Measurements from ENCODE around the gene PIK3R3. TPM values are rescaled to one million over a fixed set of nuclear protein-coding genes. Genes with fewer than 3 reads are reported as not detected.

Gene PIK3R3

GRCh38 chr1:45995298-45995697 lies 137.1 kb downstream of the PIK3R3 start:
- H4K91ac ChIP-seq (ENCODE audit: low read depth, low read length, poor library complexity): no peak overlapping the region
- H2BK12ac ChIP-seq (ENCODE audit: low read length): no peak overlapping the region
- no peak overlapping the region for H3K4ac ChIP-seq (ENCODE audit: low read length)
- no peak overlapping the region for H2AFZ ChIP-seq (ENCODE audit: low read length)
- H3K23ac ChIP-seq (ENCODE audit: low read depth, low read length, poor library complexity): no peak overlapping the region
- H3K14ac ChIP-seq (ENCODE audit: low read length): no peak overlapping the region
- H3K9ac ChIP-seq (ENCODE audit: low read depth, low read length, poor library complexity): no peak overlapping the region
- H3K36me3 ChIP-seq (replicated peaks in 1 of 2; ENCODE audit: control insufficient read depth in 2 of 2, insufficient read depth in 2 of 2, low read length in 2 of 2): peaks cover 0 to 18% of the 10 kb centered on the region in 2 donors
- H2AK5ac ChIP-seq (ENCODE audit: low read depth, low read length): no peak overlapping the region
- no peak overlapping the region for H2BK15ac ChIP-seq (ENCODE audit: low read length)
- no peak overlapping the region for H3K18ac ChIP-seq (ENCODE audit: low read length)
- no peaks in the 10 kb centered on the region for H3K27me3 ChIP-seq (ENCODE audit: control insufficient read depth in 3 of 3, insufficient read depth in 3 of 3, low read depth in 1 of 3, low read length in 3 of 3)
- no peaks in the 10 kb centered on the region for H3K4me1 ChIP-seq (ENCODE audit: control insufficient read depth in 2 of 2, insufficient read depth in 1 of 2, low read depth in 1 of 2, low read length in 2 of 2)
- DNase-seq (ENCODE audit: low spot score): no peak
- peaks cover 4% of the 10 kb centered on the region for H3K79me1 ChIP-seq (ENCODE audit: low read depth, low read length)
- H3K4me3 ChIP-seq (ENCODE audit: low read length in 2 of 2): no peak overlapping the region
- H3K27ac ChIP-seq (replicated peaks; ENCODE audit: low read length): no peak overlapping the region
- H3K4me2 ChIP-seq (ENCODE audit: insufficient read depth, low read length, poor library complexity, severe bottlenecking): no peak overlapping the region
- H2BK5ac ChIP-seq (ENCODE audit: low read length): no peak overlapping the region
- no CpG with 5 or more reads among the region's 8 CpGs for WGBS, 2 donors (ENCODE audit: extremely low coverage in 2 of 2, insufficient read length in 2 of 2, insufficient replicate concordance in 1 of 2)
- H2BK120ac ChIP-seq (ENCODE audit: low read depth, low read length): no peak overlapping the region
- H3K9me3 ChIP-seq (replicated peaks in 1 of 2; ENCODE audit: control insufficient read depth in 2 of 2, insufficient read depth in 1 of 2, low read depth in 1 of 2, low read length in 2 of 2): peaks cover 0 to 8% of the 10 kb centered on the region in 2 donors
- H4K8ac ChIP-seq (ENCODE audit: low read depth, low read length): no peak overlapping the region

GRCh38 chr1:45994423-45994822 lies 138.0 kb downstream of the PIK3R3 start:
- H2AFZ ChIP-seq (ENCODE audit: low read length): no peak overlapping the region
- WGBS, 2 donors (ENCODE audit: extremely low coverage in 2 of 2, insufficient read length in 2 of 2, insufficient replicate concordance in 1 of 2): no CpG with 5 or more reads among the region's 6 CpGs
- no peak overlapping the region for H2BK5ac ChIP-seq (ENCODE audit: low read length)
- H3K4me1 ChIP-seq (ENCODE audit: control insufficient read depth in 2 of 2, insufficient read depth in 1 of 2, low read depth in 1 of 2, low read length in 2 of 2): no peaks in the 10 kb centered on the region
- no peak overlapping the region for H3K9ac ChIP-seq (ENCODE audit: low read depth, low read length, poor library complexity)
- H3K27ac ChIP-seq (replicated peaks; ENCODE audit: low read length): no peak overlapping the region
- H3K14ac ChIP-seq (ENCODE audit: low read length): no peak overlapping the region
- peaks cover 0 to 11% of the 10 kb centered on the region in 2 donors for H3K36me3 ChIP-seq (replicated peaks in 1 of 2; ENCODE audit: control insufficient read depth in 2 of 2, insufficient read depth in 2 of 2, low read length in 2 of 2)
- peaks cover 4% of the 10 kb centered on the region for H3K79me1 ChIP-seq (ENCODE audit: low read depth, low read length)
- no peak overlapping the region for H2AK5ac ChIP-seq (ENCODE audit: low read depth, low read length)
- no peak overlapping the region for H3K4me3 ChIP-seq (ENCODE audit: low read length in 2 of 2)
- no peak overlapping the region for H2BK15ac ChIP-seq (ENCODE audit: low read length)
- no peak overlapping the region for H3K18ac ChIP-seq (ENCODE audit: low read length)
- DNase-seq (ENCODE audit: low spot score): no peak
- no peaks in the 10 kb centered on the region for H3K27me3 ChIP-seq (ENCODE audit: control insufficient read depth in 3 of 3, insufficient read depth in 3 of 3, low read depth in 1 of 3, low read length in 3 of 3)
- no peak overlapping the region for H2BK120ac ChIP-seq (ENCODE audit: low read depth, low read length)
- H4K91ac ChIP-seq (ENCODE audit: low read depth, low read length, poor library complexity): no peak overlapping the region
- peaks cover 0 to 8% of the 10 kb centered on the region in 2 donors for H3K9me3 ChIP-seq (replicated peaks in 1 of 2; ENCODE audit: control insufficient read depth in 2 of 2, insufficient read depth in 1 of 2, low read depth in 1 of 2, low read length in 2 of 2)
- H3K23ac ChIP-seq (ENCODE audit: low read depth, low read length, poor library complexity): no peak overlapping the region
- no peak overlapping the region for H3K4me2 ChIP-seq (ENCODE audit: insufficient read depth, low read length, poor library complexity, severe bottlenecking)
- H3K4ac ChIP-seq (ENCODE audit: low read length): no peak overlapping the region
- no peak overlapping the region for H4K8ac ChIP-seq (ENCODE audit: low read depth, low read length)
- no peak overlapping the region for H2BK12ac ChIP-seq (ENCODE audit: low read length)

Small RNA genes within 50 kb of the gene (small RNA-seq; reads per million reads assigned to genes)
- gene AL358075.3 (ENCODE audit: insufficient read depth) (not detected), gene AL672043.1 (ENCODE audit: insufficient read depth) (not detected)
